GM21528 (cell line): ENCODE results near the gene TRIM66.
A peak's percentile ranks its signal among the peaks of the same experiment; 100 is the strongest.
"Not testable (repeated sequence)": the region's sequence is repeated elsewhere in the genome, so short reads cannot be mapped to it uniquely, and the experiment has no call there.

Experiments
- ATAC-seq: cut with Tn5 transposase; IDR thresholded peaks from one replicate; pipeline ENCODE4 v1.9.1; 2021; ENCODE audit warnings: mild to moderate bottlenecking, moderate library complexity; ENCODE audit not compliant: unreplicated experiment, low FRiP score

Gene TRIM66

GRCh38 chr11:8693010-8693551 is 10.6 kb upstream of the TRIM66 start:
- ATAC-seq, result no peak

- ATAC-seq, result no peak
These were observed 10.0 kb upstream of the TRIM66 start for GRCh38 chr11:8692417-8692816.

GRCh38 chr11:8691601-8692000 is 9.1 kb upstream of the TRIM66 start:
- no peak for ATAC-seq

GRCh38 chr11:8690374-8691342 is 8.2 kb upstream of the TRIM66 start:
- ATAC-seq, result no peak

GRCh38 chr11:8689726-8690255 is 7.3 kb upstream of the TRIM66 start:
- ATAC-seq, result no peak

- peak; percentile 92 for ATAC-seq
These were observed 6.2 kb upstream of the TRIM66 start for GRCh38 chr11:8688414-8689362.

- ATAC-seq, result no peak
These were observed 3.9 kb upstream of the TRIM66 start for GRCh38 chr11:8686325-8686724.

GRCh38 chr11:8685820-8686219 is 3.4 kb upstream of the TRIM66 start:
- no peak for ATAC-seq

GRCh38 chr11:8685306-8685705 is 2.8 kb upstream of the TRIM66 start:
- no peak for ATAC-seq

- ATAC-seq, result no peak
These were observed 2.3 kb upstream of the TRIM66 start for GRCh38 chr11:8684600-8685290.

GRCh38 chr11:8683115-8683807 is 796 bp upstream of the TRIM66 start:
- ATAC-seq, result no peak

GRCh38 chr11:8681837-8682302 is 595 bp downstream of the TRIM66 start:
- peak; percentile 34 for ATAC-seq

GRCh38 chr11:8679006-8679405 is 3.5 kb downstream of the TRIM66 start:
- no peak for ATAC-seq

- no peak for ATAC-seq
These were observed 6.0 kb downstream of the TRIM66 start for GRCh38 chr11:8676458-8676857.

- no peak for ATAC-seq
These were observed 7.6 kb downstream of the TRIM66 start for GRCh38 chr11:8674859-8675258.

- no peak for ATAC-seq
These were observed 10.1 kb downstream of the TRIM66 start for GRCh38 chr11:8672346-8672745.

- no peak for ATAC-seq
These were observed 10.8 kb downstream of the TRIM66 start for GRCh38 chr11:8671651-8672062.

GRCh38 chr11:8671193-8671612 is 11.3 kb downstream of the TRIM66 start:
- ATAC-seq, result no peak

- ATAC-seq, result not testable (repeated sequence)
These were observed 12.4 kb downstream of the TRIM66 start for GRCh38 chr11:8670081-8670480.
